Cardiac fibroblast (primary cell): ENCODE results near the gene RALA.

Experiments used
- DNase-seq, 2 donors: peaks; one replicate each; pipeline versions ENCODE4 v3.0.0 to v3.0.0-alpha.2; 2010; ENCODE audit warnings: low read depth in 2 of 2
- H3K4me3 ChIP-seq, 2 donors: replicated peaks in 1 of 2; 1 replicate in 1 of 2; 2 replicates in 1 of 2; pipeline ENCODE4 v1.5.1; 2011; ENCODE audit warnings: low read depth in 2 of 2, low read length in 2 of 2, mild to moderate bottlenecking in 2 of 2, moderate library complexity in 1 of 2
- CTCF ChIP-seq: IDR thresholded peaks from one replicate; pipeline ENCODE4 v1.5.1; 2011; ENCODE audit warnings: low read depth, mild to moderate bottlenecking, low read length, inconsistent platforms

The RALA gene

GRCh38 chr7:39656415-39656814 lies 33.0 kb downstream of the RALA start:
- no peak for DNase-seq
- no peak for TF ChIP-seq CTCF
- no peak overlapping the region for H3K4me3 ChIP-seq

GRCh38 chr7:39659356-39660013 lies 36.1 kb downstream of the RALA start:
- TF ChIP-seq CTCF = no peak
- no peak overlapping the region for H3K4me3 ChIP-seq
- DNase-seq = no peak

GRCh38 chr7:39661960-39662359 lies 38.6 kb downstream of the RALA start:
- DNase-seq = no peak
- no peak for TF ChIP-seq CTCF
- H3K4me3 ChIP-seq = no peak overlapping the region

GRCh38 chr7:39663263-39663662 lies 39.9 kb downstream of the RALA start:
- H3K4me3 ChIP-seq = no peak overlapping the region
- no peak for TF ChIP-seq CTCF
- no peak for DNase-seq

- no peak overlapping the region for H3K4me3 ChIP-seq
- no peak for TF ChIP-seq CTCF
- DNase-seq = no peak
Measured at GRCh38 chr7:39664057-39664456, 40.7 kb downstream of the RALA start.

- TF ChIP-seq CTCF = no peak
- DNase-seq = no peak
- no peak overlapping the region for H3K4me3 ChIP-seq
Measured at GRCh38 chr7:39664585-39664984, 41.2 kb downstream of the RALA start.

- no peak for TF ChIP-seq CTCF
- DNase-seq = no peak
- H3K4me3 ChIP-seq = no peak overlapping the region
Measured at GRCh38 chr7:39666562-39666961, 43.2 kb downstream of the RALA start.
